Transverse colon (tissue), 4 donors: ENCODE data around the gene ARMS2.
A peak's percentile ranks its signal among the peaks of the same experiment; 100 is the strongest.

Experiments used
- EP300 ChIP-seq: sonication (generic); formaldehyde crosslinking; IDR thresholded peaks from one replicate; pipeline ENCODE4 v1.6.1; 2017; ENCODE audit warnings: antibody characterized with exemption, low read depth
- POLR2A ChIP-seq: fragments of 450-650 bp; IDR thresholded peaks from one replicate; pipeline ENCODE4 v1.6.1; 2016; ENCODE audit warnings: antibody characterized with exemption, mild to moderate bottlenecking, moderate library complexity
- POLR2AphosphoS5 ChIP-seq, 3 donors: sonication (generic); formaldehyde crosslinking; IDR thresholded peaks; one replicate each; pipeline ENCODE4 v1.6.1; 2016; ENCODE audit warnings: antibody characterized with exemption in 3 of 3
- TF ChIP-seq, protein P1 (sequence below), 5 experiments: fragments of 200-600 bp in 3 of 5; fragments of 450-650 bp in 2 of 5; sonication (generic) in 3 of 5; IDR thresholded peaks; 1 replicate in 2 of 5; 2 replicates in 3 of 5; pipeline ENCODE4 v1.5.1; 2016 to 2017; ENCODE audit warnings: antibody characterized with exemption in 5 of 5, inconsistent platforms in 3 of 5, mild to moderate bottlenecking in 2 of 5, moderate library complexity in 1 of 5

DNA sequence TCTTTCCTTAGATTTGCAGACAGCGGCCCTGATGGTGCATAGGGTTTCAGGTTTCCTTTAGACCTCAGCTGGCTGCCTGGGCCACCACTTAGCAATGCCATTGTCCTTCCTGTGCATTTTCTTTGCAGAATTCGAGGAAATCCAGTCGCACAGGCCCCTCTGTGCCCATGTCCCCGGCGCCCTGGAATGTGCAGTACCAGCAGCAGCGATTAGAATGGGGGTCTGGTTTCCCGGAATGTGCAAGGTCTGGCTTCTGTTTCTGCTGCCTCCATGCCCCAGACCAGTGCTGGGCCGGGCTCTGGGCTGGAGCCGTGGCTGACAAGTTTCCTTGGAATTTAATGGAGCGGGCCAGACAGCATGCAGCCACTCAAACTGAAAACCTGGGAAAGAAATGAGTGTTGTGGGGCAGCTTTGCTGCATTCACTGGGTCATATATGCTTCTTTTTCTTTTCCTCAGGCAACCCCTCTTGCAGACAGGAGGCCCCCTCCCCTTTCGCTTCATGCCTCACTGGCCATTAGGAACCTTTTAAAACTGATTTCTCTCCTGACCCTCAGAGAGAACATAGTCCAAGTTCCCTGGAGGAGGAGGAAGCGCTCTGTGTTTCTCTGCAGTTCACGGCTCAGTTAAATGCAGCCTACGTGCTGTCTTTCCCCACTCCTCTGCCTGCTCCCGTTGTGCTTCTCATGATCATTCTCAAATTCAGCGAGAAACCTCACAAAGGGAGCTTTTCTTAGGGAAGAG lies 21.3 kb downstream of the ARMS2 start:
- TF ChIP-seq EP300, result no peak
- TF ChIP-seq, protein P1, sequence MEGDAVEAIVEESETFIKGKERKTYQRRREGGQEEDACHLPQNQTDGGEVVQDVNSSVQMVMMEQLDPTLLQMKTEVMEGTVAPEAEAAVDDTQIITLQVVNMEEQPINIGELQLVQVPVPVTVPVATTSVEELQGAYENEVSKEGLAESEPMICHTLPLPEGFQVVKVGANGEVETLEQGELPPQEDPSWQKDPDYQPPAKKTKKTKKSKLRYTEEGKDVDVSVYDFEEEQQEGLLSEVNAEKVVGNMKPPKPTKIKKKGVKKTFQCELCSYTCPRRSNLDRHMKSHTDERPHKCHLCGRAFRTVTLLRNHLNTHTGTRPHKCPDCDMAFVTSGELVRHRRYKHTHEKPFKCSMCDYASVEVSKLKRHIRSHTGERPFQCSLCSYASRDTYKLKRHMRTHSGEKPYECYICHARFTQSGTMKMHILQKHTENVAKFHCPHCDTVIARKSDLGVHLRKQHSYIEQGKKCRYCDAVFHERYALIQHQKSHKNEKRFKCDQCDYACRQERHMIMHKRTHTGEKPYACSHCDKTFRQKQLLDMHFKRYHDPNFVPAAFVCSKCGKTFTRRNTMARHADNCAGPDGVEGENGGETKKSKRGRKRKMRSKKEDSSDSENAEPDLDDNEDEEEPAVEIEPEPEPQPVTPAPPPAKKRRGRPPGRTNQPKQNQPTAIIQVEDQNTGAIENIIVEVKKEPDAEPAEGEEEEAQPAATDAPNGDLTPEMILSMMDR (IDR thresholded peaks at IDR 0.05), result no peak
- TF ChIP-seq POLR2A, result no peak
- peak in 1 of 3 donors; percentile 10 for TF ChIP-seq POLR2AphosphoS5 (IDR thresholded peaks at IDR 0.05)
